Transverse colon (tissue), 4 donors: ENCODE data around the gene IGFLR1. TPM values are rescaled to one million over a fixed set of nuclear protein-coding genes. Genes with fewer than 3 reads are reported as not detected.

Experiments used
- DNase-seq: peaks from one replicate; pipeline ENCODE4 v3.0.0-alpha.2; 2019
- H3K27ac ChIP-seq, 4 donors: fragments of 200-600 bp; sonication (generic); 2 replicates each; pipeline ENCODE4 v1.5.1; 2016 to 2018; ENCODE audit warnings: inconsistent platforms in 4 of 4
- H3K27me3 ChIP-seq: fragments of 200-600 bp; sonication (generic); 2 replicates; pipeline ENCODE4 v1.5.1; 2017; ENCODE audit warnings: inconsistent platforms
- H3K36me3 ChIP-seq, 4 donors: fragments of 200-600 bp; sonication (generic); 2 replicates each; pipeline ENCODE4 v1.5.1; 2017 to 2019; ENCODE audit warnings: inconsistent platforms in 4 of 4
- H3K4me1 ChIP-seq, 4 donors: fragments of 200-600 bp; sonication (generic); 2 replicates each; pipeline ENCODE4 v1.5.1; 2017 to 2020; ENCODE audit warnings: inconsistent platforms in 4 of 4
- H3K4me3 ChIP-seq, 4 donors: fragments of 200-600 bp; sonication (generic); 1 replicate in 1 of 4; 2 replicates in 3 of 4; pipeline versions ENCODE4 v1.5.1 to v1.6.1; 2017 to 2019; ENCODE audit warnings: inconsistent platforms in 4 of 4
- H3K9me3 ChIP-seq, 2 donors: fragments of 200-600 bp; sonication (generic); 2 replicates each; pipeline ENCODE4 v1.5.1; 2017 to 2019; ENCODE audit warnings: inconsistent platforms in 2 of 2
- CTCF ChIP-seq, 5 experiments: fragments of 200-600 bp in 3 of 5; fragments of 450-650 bp in 2 of 5; sonication (generic) in 3 of 5; IDR thresholded peaks; 1 replicate in 2 of 5; 2 replicates in 3 of 5; pipeline ENCODE4 v1.5.1; 2016 to 2017; ENCODE audit warnings: antibody characterized with exemption in 5 of 5, inconsistent platforms in 3 of 5, mild to moderate bottlenecking in 2 of 5, moderate library complexity in 1 of 5
- EP300 ChIP-seq: sonication (generic); formaldehyde crosslinking; IDR thresholded peaks from one replicate; pipeline ENCODE4 v1.6.1; 2017; ENCODE audit warnings: antibody characterized with exemption, low read depth
- POLR2A ChIP-seq: fragments of 450-650 bp; IDR thresholded peaks from one replicate; pipeline ENCODE4 v1.6.1; 2016; ENCODE audit warnings: antibody characterized with exemption, mild to moderate bottlenecking, moderate library complexity
- POLR2AphosphoS5 ChIP-seq, 3 donors: sonication (generic); formaldehyde crosslinking; IDR thresholded peaks; one replicate each; pipeline ENCODE4 v1.6.1; 2016; ENCODE audit warnings: antibody characterized with exemption in 3 of 3
- WGBS, 2 donors: methylation state at CpG; one replicate each; pipeline ENCODE4 v1.1.5; 2018; ENCODE audit warnings: low coverage in 1 of 2; 5-methylcytosine and 5-hydroxymethylcytosine counted together
- in situ Hi-C, 4 donors: fragments of 200-750 bp; cut with MboI; loops; one replicate each; pipeline versions ENCODE4 v1.15.0 to v1.15.1; 2017; ENCODE audit warnings: low sequenced_read_pairs in 3 of 4, low pct_ligation_motif_present in 1 of 4, low pct_unique_long_range_greater_than_20kb in 1 of 4
- intact Hi-C: fragments of 100-400 bp; cut with DNase I; formaldehyde crosslinking; loops from one replicate; pipeline ENCODE4 v1.15.1; 2023; ENCODE audit warnings: low total_unique reads
- total RNA-seq, 4 donors: library from RNA; depleted of rRNA; stranded (reverse); fragments of >200 nt; gene quantifications; one replicate each; pipeline ENCODE4 v1.1.0, GENCODE V29; 2016

The IGFLR1 gene
- total RNA-seq, 4 donors from 2014 or later = 0.40 to 7.3 (median 6.0) TPM

GRCh38 chr19:35717665-35718344 is 24.4 kb downstream of the IGFLR1 start, which contains the start of gene KMT2B:
Gene KMT2B, plus strand, starts transcription at chr19:35718003. Its CDS starts 16 bp downstream, at chr19:35718019.
- Histone ChIP-seq H3K27me3 (no peaks in the 10 kb centered on the region), H3K36me3 (peaks cover 0 to 12% (median 3%) of the 10 kb centered on the region in 4 donors), H3K4me1 (peaks cover 18 to 28% (median 24%) of the 10 kb centered on the region in 4 donors), H3K4me3 (peak within 1 kb of the TSS; percentile 81 to 89 (median 86)), H3K9me3 (no peaks in the 10 kb centered on the region), H3K27ac (peak within 1 kb of the TSS; percentile 91 to 95 (median 92))
- peak in 1 of 3 donors; percentile 7 for TF ChIP-seq POLR2AphosphoS5 (IDR thresholded peaks at IDR 0.05)
- TF ChIP-seq CTCF (IDR thresholded peaks at IDR 0.05) = no peak
- TF ChIP-seq EP300 = no peak
- intact Hi-C loops (loop anchor here (10.0 kb wide), 1 partner anchor 173 kb away; the partner anchor contains the start of gene TMEM147), in situ Hi-C loops (no loop called here)
- DNase-seq = peak; percentile 96
- 1% methylated on average over 33 of the region's 109 CpGs; no CpG with 5 or more reads in 1 of the 2 donors for WGBS, 2 donors

- peaks cover 0 to 6% (median 0%) of the 10 kb centered on the region in 4 donors for H3K36me3 ChIP-seq
- 1% methylated on average over 62 of the region's 77 CpGs; no CpG with 5 or more reads in 1 of the 2 donors for WGBS, 2 donors
- H3K4me1 ChIP-seq = peaks cover 18 to 28% (median 24%) of the 10 kb centered on the region in 4 donors
- intact Hi-C loops = loop anchor here (10.0 kb wide), 1 partner anchor 172 kb away; the partner anchor contains the start of gene TMEM147
- peak overlapping the region; percentile 75 to 89 (median 86) for H3K4me3 ChIP-seq
- TF ChIP-seq EP300 = no peak
- peak in 2 of 3 donors; percentile 53 to 54 for TF ChIP-seq POLR2AphosphoS5 (IDR thresholded peaks at IDR 0.05)
- TF ChIP-seq CTCF (IDR thresholded peaks at IDR 0.05) = peak; percentile 90 to 97 (median 93)
- TF ChIP-seq POLR2A = peak; percentile 44
- no peaks in the 10 kb centered on the region for H3K27me3 ChIP-seq
- H3K9me3 ChIP-seq = no peaks in the 10 kb centered on the region
- in situ Hi-C loops = no loop called here
- peak; percentile 89 for DNase-seq
- peak overlapping the region; percentile 91 to 95 (median 92) for H3K27ac ChIP-seq
Observed at GRCh38 chr19:35716801-35717664, 25.2 kb downstream of the IGFLR1 start.

GRCh38 chr19:35715981-35716800 is 26.1 kb downstream of the IGFLR1 start:
- peaks cover 18 to 28% (median 24%) of the 10 kb centered on the region in 4 donors for H3K4me1 ChIP-seq
- peak overlapping the region; percentile 75 to 89 (median 86) for H3K4me3 ChIP-seq
- H3K9me3 ChIP-seq = no peaks in the 10 kb centered on the region
- TF ChIP-seq CTCF (IDR thresholded peaks at IDR 0.05) = no peak
- no peak for TF ChIP-seq POLR2A
- TF ChIP-seq EP300 = no peak
- TF ChIP-seq POLR2AphosphoS5 (IDR thresholded peaks at IDR 0.05) = no peak
- DNase-seq = no peak
- 0 to 1% methylated on average over 2 to 52 of the region's 52 CpGs for WGBS, 2 donors
- in situ Hi-C loops (no loop called here), intact Hi-C loops (loop anchor here (1.0 to 10.0 kb wide), 2 partner anchors 22 to 171 kb away; partner anchors contain the start of gene TMEM147)
- H3K27ac ChIP-seq = peak overlapping the region; percentile 91 to 95 (median 92)
- peaks cover 0 to under 1% (median 0%) of the 10 kb centered on the region in 4 donors for H3K36me3 ChIP-seq
- H3K27me3 ChIP-seq = no peaks in the 10 kb centered on the region
